Left renal pelvis (tissue), 4 donors: ENCODE data around the gene NRSN2. TPM values are rescaled to one million over a fixed set of nuclear protein-coding genes. Genes with fewer than 3 reads are reported as not detected.
"Not testable (repeated sequence)": the region's sequence is repeated elsewhere in the genome, so short reads cannot be mapped to it uniquely, and the experiment has no call there.

Source experiments
- DNase-seq, 4 donors: peaks; one replicate each; pipeline ENCODE4 v3.0.0-alpha.2; 2013; ENCODE audit warnings: low read depth in 4 of 4, low spot score in 3 of 4
- polyA plus RNA-seq, 4 donors: library from polyadenylated mRNA; unstranded; fragments of 120-200 nt; gene quantifications; one replicate each; pipeline ENCODE4 v1.2.1, GENCODE V29; 2013; ENCODE audit not compliant: insufficient read length in 4 of 4

NRSN2 gene
- polyA plus RNA-seq, 4 donors, result 39.5 to 52.2 (median 46.3) TPM

DNA sequence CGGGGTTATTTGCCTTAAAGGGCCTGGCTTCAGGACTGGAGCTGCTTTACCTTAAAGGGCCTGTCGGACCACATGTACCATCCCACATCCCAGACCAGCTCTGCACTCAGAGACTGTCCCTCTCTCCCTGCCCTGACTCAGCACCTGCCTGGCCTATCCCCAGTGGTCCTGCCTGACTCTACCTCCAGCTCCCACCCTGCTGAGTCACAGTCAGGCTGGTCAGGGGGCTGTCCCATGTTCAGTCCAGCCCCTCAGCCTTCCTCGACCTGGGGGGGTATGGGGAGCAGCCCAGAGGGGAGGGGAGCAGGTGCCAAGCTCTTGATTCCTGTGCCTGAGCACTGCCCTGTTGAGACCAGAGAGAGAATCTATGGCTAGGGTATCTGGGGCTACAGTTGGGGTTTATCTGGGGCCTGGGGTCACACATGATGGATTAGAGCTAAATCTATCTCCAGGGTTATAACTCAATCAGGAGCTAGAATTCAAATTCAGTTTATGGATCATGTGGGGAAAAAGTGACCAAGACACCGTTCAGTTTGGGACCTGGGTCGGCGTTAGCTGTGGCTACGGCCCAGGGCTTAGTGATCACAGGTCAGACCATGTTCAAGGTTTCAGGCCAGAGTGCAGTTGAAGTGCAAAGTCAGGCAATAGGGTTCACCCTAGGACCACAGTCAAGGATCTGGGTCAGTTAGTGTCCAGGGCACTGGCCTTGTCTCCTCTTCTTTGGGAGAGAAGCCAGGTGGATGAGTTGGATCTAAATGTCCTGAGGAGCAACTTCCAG lies 24.3 kb downstream of the NRSN2 start:
- DNase-seq, result no peak

DNA sequence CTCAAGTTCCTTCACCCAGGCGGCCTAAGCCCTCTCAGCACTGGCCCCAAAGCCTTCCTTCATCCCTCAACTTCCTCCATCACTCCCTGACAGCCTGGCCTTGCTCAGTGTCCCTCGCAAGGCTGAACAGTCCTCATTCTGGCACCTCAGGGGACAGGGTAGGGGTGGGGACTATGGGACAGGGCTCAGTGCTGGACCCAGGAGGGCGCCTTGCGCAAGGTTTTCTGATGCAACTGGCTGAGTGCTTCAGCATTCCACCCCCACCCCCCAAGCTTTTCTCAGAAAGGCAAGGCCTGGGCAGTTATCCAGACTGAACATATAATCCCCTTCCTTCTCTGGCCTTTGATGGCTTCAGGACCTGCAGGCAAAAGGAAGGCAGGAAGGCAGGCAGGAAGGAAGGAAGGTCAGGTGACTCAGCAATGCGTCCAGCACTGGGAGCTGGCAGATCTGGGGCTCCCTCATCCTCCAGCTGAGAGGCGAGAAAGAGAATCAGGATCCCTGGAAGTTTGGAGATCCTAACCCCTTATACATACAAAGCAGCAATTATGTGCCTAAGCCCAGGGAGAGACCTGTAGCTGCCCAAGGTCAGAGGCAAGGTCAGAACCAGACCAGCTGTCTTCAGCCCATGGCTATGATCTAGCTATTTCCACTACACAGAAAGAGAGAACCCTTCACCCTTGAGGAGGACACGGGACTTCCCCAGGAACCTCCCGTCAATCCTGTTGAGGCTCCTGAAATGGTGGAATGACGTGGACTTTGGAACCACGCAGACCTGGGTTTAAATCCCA lies 25.0 kb downstream of the NRSN2 start:
- no peak for DNase-seq

DNA sequence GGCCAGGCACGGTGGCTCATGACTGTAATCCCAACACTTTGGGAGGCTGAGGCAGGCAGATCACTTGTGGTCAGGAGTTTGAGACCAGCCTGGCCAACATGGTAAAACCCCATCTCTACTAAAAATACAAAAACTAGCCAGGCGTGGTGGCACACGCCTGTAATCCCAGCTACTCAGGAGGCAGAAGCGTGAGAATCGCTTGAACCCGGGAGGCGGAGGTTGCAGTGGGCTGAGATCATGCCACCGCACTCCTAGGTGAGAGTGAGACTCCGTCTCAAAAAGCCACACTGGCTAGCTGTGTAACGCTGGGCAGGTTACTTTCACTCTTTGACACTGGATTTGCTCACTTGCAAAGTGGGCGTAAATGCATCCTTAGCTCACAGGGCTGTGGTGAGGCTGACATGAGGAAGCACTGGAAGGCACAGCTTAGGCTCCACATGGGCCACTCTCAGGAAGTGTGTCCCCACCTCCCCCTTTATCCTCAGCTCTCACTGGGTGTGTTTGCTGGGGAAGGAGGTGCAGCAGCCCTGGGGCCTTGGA lies 25.7 kb downstream of the NRSN2 start:
- not testable (repeated sequence) for DNase-seq

DNA sequence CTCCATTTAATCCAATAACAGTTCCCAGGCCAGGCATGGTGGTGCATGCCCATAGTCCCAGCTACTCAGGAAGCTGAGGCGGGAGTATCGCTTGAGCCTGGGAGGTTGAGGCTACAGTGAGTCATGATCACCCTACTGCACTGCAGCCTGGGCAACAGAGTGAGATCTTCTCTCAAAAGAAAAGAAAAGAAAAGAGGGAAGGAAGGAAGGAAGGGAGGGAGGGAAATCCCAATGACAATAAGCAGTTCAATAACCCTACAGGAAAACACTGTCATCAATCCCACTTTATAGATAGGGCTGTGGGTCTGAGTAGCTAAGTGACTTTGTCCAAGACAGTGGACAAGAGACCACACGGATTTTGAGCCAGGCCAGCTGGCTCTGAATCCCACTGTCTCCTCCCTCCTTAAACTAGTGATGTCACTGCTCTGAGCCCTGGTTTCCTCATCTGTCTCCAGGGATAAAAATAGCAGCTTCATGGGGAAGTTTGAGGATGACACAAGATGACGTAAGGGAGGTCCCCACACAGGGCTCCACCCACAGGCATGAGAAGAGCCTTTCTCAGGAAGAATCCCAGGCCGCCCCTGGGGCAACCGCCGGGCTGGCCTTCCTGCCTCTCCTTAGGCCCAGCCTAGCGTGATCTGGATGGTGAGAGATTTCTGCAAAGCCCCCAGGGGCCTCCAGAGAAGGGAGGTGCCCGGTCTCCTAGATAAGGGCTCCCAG lies 26.4 kb downstream of the NRSN2 start:
- no peak for DNase-seq

DNA sequence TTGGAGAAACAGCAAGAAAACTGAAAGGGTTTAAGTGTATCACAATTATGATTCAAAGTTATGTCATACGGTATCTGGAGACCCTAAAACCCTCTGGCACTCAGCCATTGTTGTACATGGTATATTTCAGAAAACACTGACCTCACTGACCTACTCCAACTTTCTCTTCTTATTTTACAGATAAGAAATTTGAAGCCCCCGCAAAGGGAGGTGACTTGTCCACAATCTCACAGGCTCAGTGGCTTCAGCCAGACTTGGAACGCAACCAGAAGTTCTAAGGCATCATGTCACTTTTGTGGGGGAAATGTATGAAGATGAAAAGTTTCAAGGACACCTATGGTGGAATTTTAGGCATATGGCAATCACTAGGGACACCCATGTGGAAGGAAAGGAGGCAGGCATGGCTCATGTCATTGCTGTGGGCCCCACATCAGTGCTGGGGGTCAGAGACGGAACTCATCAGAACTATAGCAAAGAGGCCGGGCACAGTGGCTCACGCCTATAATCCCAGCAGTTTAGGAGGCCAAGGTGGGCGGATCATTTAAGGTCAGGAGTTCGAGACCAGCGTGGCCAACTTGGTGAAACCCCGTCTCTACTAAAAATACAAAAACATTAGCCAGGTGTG lies 28.5 kb downstream of the NRSN2 start:
- no peak for DNase-seq

DNA sequence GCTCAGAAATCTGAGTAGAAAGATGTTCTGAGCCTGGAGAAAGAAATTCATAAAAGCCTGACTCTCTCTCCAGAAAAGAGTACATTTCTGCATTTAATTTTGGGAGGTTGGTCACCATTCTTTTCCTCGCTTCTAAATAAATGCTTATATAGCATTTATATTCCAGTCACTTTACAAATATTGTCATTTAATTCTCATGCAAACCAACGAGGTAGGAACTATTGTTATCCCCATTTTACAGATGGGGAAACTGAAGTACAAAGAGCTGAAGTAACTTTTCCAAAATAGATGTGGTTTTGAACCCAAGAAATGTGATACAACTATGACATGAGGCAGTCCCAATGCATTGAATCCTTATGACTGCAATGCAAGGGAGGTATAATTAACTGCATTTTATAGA lies 29.2 kb downstream of the NRSN2 start:
- no peak for DNase-seq

DNA sequence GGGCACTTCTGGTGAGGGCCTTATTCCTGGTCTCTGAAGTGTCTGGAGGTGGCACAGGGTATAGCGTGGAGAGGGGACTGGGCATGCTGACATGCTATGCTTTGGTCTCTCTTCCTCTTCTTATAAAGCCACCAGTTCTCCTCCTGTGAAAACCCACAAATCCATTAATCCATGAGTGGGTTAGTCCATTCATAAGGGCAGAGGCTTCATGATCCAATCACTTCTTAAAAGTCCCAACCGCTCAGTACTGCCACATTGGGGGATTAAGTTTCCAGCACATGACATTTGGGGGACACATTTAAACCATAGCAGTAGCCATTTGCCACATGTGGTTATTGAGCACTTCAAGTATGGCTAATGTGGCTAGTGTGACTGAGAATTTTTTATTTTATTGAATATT lies 29.8 kb downstream of the NRSN2 start:
- no peak for DNase-seq

DNA sequence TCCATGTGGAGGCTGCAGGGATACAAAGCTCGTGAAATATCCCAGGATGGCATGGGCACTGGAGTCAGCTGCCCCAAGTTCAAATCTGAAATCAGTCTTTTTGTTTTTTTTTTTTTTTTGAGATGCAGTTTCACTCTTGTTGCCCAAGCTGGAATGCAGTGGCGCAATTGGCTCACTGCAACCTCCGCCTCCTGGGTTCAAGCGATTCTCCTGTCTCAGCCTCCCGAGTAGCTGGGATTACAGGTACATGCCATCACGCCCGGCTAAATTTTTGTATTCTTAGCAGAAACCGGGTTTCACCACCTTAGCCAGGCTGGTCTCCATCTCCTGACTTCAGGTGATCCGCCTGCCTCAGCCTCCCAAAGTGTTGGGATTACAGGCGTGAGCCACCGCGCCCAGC lies 30.7 kb downstream of the NRSN2 start:
- DNase-seq, result not testable (repeated sequence)

DNA sequence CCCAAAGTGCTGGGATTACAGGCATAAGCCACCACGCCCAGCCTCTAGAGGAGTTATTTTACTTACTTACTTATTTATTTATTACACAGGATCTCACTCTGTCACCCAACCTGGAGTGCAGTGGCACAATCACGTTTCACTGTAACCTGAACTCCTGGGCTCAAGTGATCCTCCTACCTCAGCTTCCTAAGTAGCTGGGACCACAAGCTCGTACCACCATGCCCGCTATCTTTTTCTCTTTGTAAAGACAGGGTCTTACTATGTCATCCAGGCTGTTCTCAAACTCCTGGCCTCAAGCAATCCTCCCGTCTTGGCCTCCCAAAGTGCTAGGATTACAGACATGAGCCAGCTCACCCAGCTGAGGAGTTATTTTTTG lies 32.0 kb downstream of the NRSN2 start:
- no peak for DNase-seq

DNA sequence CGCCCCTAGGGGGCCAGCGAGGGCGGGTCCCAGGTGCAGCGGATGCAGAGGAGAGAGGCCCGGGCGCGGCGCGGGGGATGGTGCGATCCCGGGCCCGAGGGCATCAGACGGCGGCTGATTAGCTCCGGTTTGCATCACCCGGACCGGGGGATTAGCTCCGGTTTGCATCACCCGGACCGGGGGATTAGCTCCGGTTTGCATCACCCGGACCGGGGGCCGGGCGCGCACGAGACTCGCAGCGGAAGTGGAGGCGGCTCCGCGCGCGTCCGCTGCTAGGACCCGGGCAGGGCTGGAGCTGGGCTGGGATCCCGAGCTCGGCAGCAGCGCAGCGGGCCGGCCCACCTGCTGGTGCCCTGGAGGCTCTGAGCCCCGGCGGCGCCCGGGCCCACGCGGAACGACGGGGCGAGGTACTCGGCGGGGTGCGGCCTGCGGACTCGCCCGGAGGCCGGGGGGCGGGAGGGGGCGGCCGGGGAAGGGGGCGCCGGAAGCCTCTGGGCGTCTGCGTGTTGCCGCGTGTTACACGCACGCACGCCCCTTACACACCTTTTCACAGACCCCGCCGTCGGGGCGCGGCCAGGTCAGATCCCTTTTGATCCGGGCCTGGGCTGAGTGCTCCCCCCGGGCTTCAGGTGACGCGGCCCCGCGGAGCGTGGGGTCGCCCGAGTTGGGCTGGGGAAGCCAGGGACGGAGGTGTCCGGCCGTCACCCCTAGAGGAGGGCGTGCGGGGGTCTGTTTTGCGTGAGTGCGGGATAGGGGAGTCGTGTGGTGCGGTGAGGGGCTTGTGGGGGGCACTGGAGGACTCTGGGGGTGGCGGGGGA lies 34.1 kb downstream of the NRSN2 start:
- DNase-seq, result no peak

DNA sequence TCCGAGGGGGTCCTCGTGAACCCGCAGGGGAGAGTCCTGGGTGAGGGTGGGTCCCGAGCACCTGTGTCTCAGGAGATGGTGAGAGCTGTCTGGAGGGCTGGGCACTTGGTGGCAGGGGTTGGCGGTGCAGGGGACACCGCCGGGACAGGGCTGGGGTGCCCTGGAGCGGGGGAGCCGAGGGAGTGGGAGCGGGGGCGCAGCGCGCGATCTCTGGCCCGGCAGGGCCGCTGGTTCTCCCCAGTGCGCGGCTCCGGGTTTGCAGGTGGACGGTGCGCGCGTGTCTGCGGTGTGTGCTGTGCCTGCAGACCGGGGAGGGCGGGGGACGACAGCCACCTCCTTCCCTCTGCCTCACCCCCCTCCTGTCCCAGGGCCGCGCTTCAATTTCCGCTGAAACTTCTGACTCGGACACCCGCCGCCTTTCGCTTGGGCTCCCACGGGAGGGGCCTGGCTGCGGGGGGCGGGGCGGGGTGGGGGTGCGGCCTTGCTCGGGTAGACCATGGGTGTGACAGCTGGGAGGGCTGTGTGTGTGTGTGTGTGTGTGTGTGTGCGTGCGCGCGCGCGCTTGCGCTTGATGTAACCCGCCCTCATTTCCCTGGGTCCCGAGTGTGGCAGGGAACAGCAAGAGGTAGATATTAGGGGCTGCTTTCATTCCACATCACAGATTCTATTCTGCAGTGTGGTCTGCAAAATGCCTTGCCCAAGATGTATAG lies 34.8 kb downstream of the NRSN2 start:
- no peak for DNase-seq

DNA sequence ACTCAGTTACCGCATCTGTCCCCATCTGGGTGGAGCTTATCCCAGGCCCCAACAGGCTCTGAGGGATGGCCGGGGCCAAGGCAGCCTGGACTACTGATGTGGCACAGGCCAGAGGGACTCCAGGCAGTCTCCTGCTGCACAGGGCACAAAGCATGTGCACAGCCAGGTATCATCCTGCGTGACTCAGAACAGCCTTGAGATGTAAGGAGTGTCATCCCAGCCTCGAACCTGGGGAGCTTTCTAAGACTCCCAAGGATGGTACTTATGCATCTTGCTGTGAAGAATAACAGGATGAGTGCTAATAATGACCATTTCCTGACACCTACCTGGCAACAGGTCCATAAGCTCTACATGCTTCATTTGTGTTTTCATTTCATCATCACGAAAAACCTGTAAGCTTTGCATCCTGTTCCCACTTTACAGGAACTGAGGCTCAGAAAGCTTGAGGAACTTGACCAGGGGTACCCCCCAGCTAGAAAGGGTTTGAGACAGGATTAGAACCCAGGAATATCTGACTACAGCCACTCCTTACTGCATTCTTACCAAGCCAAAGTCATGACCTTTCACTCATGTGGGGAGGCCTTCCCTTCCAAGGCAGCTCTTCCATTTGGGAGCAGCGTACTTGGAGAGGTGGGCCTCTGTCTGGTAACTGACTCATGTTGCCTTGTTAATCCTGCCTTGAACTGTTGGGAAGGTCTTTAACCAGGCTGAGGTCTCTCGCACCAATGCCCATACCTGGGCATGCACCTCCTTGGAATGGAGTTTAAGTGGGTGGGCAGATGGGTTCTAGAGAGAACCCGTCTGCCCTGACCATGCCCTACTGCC lies 35.6 kb downstream of the NRSN2 start:
- no peak for DNase-seq

DNA sequence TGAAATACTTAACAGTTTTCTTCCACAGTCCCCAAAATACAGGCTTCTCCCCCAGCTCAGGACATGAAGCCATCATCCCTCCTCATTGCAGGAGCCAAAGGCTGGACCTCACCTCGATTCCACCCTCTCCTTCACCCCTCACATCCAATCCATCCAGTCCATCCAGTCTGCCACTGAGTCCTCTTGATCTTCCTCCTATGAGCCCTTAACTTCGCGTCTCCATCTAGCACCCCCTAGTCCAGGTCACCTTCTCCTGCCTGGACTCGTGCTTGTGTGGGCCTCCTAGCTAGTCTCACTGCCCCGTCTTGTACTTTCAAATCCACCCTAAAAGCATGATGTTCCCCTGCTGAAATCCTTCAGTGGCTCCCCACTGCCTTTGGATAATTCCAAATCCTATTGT lies 37.0 kb downstream of the NRSN2 start:
- DNase-seq, result no peak

DNA sequence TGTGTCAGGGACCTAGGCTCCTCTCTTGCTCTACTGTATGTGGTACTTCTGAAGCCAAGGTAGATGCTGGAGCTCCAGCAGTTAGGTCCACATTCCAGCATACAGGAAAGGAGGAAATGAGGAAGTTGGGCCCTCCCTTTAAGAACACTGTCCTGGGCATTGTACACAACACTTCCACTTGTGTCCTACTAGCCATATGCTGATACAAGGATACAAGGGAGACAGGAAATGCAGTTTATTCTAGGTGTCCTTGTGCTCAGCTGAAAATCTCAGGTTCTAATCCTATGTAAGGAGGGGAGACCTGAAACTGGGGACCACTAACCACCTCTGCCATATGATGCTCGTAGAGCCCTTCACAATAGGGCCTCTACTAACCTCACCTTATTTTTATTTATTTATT lies 37.8 kb downstream of the NRSN2 start:
- DNase-seq, result no peak

DNA sequence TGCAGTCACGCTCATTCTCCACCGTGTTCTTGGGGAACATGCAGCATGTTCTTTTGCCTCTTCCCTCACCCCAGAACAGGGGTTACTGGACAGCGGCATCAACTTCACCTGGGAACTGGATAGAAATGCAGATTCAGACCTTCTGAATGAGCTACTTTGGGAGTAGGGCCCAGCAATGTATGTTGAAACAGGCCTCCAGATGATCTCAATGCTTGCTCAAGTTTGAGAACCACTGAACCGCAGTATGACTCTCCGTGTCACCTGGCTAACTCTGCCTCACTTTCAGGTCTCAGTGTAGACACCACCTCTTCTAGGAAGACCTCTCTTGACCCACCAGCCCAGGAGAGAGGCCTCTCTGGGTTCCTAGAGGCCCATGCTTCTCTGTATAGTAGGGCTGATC lies 38.5 kb downstream of the NRSN2 start:
- no peak for DNase-seq

DNA sequence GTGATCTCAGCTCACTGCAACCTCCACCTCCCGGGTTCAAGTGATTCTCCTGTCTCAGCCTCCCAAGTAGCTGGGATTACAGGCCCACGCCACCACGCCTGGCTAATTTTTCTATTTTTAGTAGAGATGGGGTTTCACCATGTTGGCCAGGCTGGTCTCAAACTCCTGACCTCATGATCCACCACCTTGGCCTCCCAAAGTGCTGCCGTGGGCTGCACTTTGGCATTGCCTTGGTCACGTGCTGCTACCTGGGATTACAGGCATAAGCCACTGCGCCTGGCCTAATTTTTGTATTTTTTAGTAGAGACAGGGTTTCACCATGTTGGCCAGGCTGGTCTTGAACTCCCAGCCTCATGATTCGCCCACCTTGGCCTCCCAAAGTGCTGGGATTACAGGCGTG lies 39.7 kb downstream of the NRSN2 start:
- DNase-seq, result not testable (repeated sequence)

DNA sequence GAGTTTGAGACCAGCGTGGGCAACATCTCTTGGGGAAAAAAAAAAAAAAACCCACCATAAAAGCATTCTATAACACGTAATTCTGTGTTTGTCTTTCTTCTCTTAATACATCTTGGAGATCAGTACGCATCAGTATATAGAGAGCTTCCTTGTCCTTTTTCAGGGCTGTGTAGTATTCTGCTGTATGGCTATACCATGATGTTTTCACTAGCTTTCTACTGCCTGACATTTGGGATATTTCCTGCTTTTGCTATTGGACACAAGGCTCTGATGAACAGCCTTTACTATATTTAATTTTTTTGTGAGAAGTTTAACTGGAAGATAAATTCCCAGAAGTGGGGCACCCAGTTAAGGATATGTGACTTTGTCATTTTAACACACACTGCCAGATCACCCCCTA lies 40.6 kb downstream of the NRSN2 start:
- DNase-seq, result no peak
